ENCODE data around the gene TOMM6. TPM values are rescaled to one million over a fixed set of nuclear protein-coding genes. Genes with fewer than 3 reads are reported as not detected.
A peak's percentile ranks its signal among the peaks of the same experiment; 100 is the strongest.

The TOMM6 gene
- 228 and 261 TPM in 2 replicates for total RNA-seq (2014; rRNA removed; shearing (Covaris generic))

- peak; percentile 91 for DNase-seq (ENCODE audit: low read depth)
Measured at GRCh38 chr6:41787219-41787917, at the start of gene TOMM6. TOMM6 (plus strand) TSS chr6:41787694; CDS start chr6:41787698, 4 bp downstream.

DNA sequence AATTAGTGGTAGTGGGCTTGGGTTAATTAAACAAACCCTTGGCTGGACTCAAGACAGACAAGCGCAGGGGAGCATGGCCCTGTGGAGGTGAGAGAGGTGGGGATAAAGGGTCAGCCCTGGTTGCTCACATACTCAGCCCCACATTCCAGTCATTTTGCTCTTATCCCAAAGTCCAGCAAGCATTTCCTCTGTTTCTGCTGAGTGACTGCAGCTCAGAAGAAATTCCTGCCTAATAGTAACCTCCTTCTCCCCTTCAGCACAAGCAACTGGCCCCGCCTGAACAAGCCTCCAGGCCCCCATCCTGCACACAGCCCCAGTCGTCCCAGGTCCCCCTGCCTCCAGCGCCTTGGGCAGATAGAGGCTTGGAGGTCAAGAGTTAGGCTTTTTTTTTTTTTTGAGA, 48.5 kb upstream of the TOMM6 start:
- no peak for DNase-seq (ENCODE audit: low read depth)

GRCh38 chr6:41740366-41741162, 46.9 kb upstream of the TOMM6 start:
- DNase-seq (ENCODE audit: low read depth): no peak

DNA sequence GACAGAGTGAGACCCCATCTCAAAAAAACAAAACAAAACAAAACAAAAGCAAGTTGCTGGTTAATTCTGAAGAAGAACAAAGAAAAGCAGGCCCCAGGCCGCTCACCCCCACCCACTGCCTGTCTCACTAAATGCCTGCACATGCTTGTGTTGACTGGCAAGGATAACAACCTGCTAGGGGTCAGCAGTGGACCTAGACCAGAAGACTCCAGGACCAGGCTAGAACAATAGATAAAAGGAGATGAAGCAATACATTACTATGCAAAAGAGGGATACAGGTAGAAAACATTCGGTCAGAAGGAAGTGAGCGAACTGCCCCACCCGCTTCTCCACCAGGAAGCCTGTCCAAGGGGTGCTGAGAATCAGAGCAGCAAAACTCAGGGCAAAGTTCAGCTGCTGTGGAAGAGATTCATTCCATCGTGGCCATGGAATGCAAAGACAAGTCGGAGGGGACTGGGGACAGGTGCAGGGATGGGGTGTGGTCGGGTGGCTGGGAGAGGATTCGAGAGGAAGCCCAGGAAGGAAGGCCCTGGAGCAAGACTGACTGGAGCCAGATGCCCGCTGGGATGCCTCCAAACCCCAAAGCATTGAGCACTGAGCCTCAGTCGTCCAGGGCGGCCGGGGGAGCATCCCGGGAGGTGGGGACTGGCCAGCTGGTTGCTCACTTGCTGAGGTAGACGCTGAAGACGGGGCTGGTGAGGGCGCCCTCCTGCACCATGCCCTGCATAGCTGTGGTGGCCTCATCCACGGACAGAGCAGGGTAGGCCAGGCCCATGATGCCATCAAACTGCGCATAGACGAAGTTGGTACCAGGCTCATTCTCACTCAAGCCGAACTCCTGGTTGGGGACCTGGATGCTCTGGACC, 45.6 kb upstream of the TOMM6 start:
- DNase-seq (ENCODE audit: low read depth): no peak

DNA sequence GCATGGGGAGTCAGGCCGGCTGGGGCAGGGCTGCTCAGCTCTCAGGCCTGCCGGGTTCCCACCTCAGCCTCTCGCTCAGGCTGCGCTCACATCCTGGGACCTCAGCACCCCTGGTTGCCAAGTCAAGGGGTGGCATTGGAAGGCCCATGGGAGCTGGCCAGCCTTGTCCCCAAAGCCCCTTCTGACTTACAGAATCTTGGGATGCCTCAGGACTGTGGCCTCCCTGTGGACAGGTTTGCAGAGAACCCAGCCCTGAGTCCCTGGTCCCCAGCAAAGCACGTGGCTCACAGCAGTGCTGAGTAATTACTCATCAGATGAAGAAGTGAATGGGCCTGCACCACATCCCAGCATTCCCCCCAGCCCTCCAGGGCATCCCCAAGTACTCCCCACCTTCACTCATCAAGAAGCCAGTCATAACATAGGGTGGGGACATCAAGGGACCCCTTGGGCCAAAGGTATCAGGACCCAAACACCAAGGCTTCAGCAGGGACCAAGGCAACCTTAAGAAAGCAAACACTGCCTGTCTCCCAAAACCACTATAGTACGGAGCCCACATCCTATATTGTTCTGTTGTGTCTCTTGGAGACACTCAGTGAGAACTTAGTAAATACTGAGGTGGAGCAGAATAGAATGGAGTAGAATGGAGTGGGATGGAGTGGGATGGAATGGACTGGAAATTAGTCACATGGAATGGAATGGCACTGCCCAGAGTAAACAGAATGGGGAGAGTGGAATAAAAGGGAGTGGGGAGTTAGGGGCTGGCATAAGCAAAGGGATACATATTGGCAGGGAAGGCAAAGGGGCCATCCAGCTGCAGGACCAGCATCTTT, 43.9 kb upstream of the TOMM6 start:
- DNase-seq (ENCODE audit: low read depth): no peak

GRCh38 chr6:41744236-41744787, 43.2 kb upstream of the TOMM6 start:
- no peak for DNase-seq (ENCODE audit: low read depth)

DNA sequence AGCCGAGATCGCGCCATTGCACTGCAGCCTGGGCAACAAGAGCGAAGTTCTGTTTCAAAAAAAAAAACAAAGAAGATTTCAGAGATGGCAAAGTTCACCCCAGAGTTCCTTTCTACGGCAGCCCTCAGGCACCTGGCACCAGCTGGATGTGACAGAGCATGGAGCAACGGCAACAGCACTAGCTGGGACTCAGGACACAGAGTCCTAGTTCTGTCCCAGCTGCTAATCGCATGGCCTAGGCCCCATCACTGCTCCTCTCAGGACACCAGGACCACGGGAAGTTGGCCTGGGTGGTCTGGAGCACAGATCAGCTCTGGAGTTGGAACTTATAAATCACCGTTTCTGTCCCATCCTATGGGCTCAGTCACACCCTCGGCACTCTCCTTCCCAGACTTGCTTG, 41.4 kb upstream of the TOMM6 start:
- DNase-seq (ENCODE audit: low read depth): no peak

GRCh38 chr6:41747256-41748101, 40.0 kb upstream of the TOMM6 start, which contains the start of gene PGC:
PGC (minus strand) TSS chr6:41747397; CDS start chr6:41747334, 63 bp downstream.
- DNase-seq (ENCODE audit: low read depth): no peak

DNA sequence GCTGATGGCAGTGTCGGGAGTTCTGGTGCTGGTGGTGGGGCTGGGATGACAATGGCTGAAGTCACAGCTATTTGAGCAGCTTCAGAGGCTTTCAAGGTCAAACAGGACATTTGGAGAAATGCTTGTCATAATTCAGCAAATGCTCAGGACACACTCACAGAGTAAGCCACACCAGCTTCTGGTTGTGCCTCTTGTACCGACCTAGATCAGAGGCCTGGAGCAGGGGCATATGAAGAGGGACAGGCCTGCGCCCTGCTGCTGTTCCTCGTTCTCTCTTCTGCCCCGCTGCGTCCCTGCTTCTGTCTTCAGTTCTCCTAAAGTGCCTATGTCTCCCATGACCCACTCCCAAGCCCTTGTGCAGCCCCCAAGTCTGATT, 39.4 kb upstream of the TOMM6 start:
- no peak for DNase-seq (ENCODE audit: low read depth)

DNA sequence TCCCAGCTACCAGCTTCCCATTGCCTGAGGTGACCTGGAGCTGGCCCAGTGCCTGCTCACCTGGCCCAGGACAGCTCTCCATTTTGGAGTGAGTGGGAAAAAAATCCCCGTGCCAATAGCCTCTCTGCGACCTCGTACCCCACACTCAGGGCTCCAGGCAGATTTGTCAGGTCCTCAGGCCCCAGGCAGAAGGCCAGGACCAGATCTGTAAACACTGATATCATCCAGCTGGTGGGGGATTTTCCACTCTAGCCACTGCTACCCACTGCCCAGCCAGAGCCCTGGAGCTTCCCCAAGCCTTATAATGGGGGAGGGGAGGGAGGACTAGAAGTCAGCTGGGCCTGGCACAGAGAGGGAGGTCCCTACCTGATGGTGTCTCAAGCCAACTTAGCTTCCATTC, 39.0 kb upstream of the TOMM6 start:
- no peak for DNase-seq (ENCODE audit: low read depth)

DNA sequence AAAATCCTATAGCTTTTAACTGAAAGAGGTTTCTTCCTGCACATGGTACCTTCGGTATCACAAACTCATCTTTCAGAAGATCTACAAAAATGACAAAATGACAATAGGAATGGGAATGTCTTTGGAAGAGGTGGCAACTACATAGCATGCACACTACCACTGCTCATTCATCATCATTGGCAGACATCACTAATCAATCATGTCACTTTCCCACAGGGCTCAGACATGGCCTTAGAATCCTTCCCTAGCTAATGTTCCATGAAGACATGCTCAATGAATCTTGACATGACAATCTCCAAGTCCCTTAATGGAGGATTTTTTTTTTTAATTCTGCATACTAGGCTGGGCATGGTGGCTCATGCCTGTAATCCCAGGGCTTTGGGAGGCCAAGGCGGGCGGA, 37.1 kb upstream of the TOMM6 start:
- DNase-seq (ENCODE audit: low read depth): no peak

GRCh38 chr6:41755895-41756294, 31.6 kb upstream of the TOMM6 start:
- no peak for DNase-seq (ENCODE audit: low read depth)

GRCh38 chr6:41756354-41756753, 31.1 kb upstream of the TOMM6 start:
- DNase-seq (ENCODE audit: low read depth): no peak

- no peak for DNase-seq (ENCODE audit: low read depth)
Measured at GRCh38 chr6:41757271-41757670, 30.2 kb upstream of the TOMM6 start.

GRCh38 chr6:41757931-41758640, 29.4 kb upstream of the TOMM6 start:
- no peak for DNase-seq (ENCODE audit: low read depth)

GRCh38 chr6:41758641-41759035, 28.9 kb upstream of the TOMM6 start:
- DNase-seq (ENCODE audit: low read depth): no peak

GRCh38 chr6:41759106-41759904, 28.2 kb upstream of the TOMM6 start:
- no peak for DNase-seq (ENCODE audit: low read depth)

- DNase-seq (ENCODE audit: low read depth): no peak
Measured at GRCh38 chr6:41759905-41760579, 27.5 kb upstream of the TOMM6 start.

Data from RPMI7951 (cell line).